Activated T-cell treated with anti-CD3 and anti-CD28 coated beads for 24 hours (primary cell): ENCODE results near the gene ATF7.
A peak's percentile ranks its signal among the peaks of the same experiment; 100 is the strongest.
"Not testable (repeated sequence)": the region's sequence is repeated elsewhere in the genome, so short reads cannot be mapped to it uniquely, and the experiment has no call there.

Experiments used
- DNase-seq: peaks from one replicate; pipeline ENCODE4 v3.0.0-alpha.2; 2020; ENCODE audit warnings: low read depth

ATF7 gene

DNA sequence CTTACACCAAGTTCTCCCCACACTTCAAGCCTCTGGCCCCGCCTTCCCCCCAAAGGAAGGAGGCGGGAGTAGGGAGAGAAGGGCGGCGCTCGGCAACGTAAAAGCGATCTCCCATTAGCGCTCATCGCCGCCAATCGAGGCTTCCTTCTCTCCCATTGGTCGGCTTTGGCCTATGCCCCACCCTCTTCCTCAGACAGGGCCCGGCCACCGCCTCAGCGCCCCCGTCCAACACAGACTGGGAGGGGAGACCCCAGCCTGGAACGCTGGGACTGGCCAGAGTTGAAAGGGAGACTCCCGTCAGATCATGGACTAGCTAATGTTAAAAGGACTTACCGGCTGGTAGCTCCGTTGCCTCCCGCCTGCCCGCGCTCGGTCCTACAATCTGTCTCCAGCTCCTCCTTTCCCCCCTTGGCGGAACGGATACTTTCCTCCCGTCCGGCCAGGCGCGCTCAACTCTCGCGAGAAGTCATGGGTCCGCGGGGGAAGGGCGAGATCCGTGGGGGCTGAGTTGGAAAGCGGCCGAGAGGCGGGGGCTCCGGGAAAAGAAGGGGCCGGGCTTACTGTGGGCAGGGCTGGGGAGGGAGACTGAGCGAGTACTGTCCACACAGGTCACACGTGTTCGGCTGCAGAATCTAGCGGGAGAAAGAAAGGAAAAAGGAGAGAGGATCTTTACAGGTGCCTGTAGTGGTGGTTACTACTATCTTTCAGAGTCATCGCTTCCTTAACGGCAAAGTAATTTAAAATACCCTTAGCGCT, at the start of gene ATF7:
Gene ATF7 (minus strand): TSS at position 437 of the 756 bp plus-strand sequence. CDS start 25,382 bp downstream, outside the sequence.
- peak; percentile 98 for DNase-seq

DNA sequence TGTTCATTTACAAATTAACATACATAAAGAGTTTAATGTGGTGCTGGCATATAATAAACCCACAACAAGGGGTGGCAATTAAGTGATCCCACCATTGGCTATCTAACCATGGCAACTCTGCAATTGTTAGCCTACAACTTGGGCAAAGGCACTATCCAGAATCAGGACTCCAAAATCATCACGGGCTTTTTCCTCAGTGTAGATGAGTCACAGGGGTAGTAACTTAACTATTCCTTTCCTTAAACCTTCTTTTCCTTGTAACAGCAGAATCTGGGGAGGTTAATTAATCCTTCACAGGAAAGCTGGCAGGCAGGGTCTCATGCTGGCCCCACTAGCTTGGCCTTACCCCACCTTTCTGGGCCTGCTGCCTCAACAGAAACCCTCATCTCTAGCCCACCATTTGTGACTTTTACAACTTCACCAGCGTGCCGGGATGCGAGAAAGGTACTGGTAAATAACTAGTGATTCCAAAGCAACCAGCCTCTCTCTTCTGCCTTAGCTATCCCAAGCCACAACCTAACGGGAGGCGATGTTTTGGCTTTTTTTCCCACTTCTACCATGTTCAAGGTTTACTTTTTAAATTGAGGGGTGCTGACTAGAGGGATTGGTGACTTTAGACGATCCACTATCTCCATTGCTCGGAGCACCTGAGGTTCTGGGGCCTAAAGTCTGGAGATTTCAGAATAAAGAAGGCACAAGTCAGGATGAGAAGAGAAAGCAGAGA, 49.0 kb upstream of the ATF7 start:
- no peak for DNase-seq

DNA sequence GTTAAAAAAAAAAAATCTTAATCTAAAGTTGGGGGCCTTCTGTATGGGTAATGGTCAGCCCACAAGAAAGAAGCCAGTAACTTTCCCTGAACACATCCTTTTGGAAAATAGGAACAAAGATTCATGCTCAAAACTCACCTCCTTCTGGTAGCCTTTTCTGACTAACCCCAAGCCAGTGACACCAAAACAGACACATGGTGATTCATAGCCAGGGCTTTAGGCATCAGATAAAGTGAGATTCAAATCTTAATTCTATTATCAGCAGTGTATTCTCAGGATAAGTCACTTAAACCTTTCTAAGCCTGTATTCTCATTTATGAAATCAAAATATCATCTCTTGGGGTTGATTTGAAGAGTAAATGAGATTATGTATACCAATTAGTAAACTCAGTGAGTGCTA, 44.8 kb upstream of the ATF7 start:
- no peak for DNase-seq

DNA sequence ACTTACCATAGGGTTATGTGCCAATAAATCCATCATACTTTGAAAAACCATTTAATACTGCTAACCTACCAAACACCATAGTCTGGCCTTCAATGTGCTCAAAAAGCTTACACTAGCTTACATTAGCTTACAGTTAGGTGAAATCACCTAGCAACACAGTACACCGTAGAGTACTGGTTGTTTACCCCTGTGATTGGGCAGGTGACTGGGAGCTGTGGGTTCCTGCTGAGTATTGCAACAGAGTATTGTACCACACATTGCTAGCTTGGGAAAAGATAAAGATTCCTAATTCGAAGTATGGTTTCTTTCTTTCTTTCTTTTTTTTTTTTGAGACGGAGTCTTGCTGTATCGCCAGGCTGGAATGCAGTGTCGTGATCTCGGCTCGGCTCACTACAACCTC, 44.1 kb upstream of the ATF7 start:
- DNase-seq, result no peak

DNA sequence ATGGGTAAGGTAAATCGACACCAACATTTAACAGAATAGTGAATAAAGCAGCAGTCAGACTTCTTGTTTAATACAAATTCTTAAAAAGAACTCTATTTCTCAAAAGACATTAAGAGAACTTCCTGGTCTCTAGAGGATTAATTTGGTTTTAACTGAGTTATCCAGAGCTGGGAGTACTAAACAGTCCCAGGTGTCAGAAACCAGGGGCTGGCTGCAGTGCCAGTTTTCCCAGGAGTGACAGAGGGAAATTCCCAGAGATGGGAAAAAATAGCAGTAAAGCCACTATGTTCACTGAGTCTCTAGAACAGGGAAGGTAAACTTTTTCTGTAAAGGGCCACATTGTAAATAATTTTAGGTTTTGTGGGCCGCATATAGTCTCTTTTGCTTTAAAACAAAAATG, 40.9 kb upstream of the ATF7 start:
- no peak for DNase-seq

DNA sequence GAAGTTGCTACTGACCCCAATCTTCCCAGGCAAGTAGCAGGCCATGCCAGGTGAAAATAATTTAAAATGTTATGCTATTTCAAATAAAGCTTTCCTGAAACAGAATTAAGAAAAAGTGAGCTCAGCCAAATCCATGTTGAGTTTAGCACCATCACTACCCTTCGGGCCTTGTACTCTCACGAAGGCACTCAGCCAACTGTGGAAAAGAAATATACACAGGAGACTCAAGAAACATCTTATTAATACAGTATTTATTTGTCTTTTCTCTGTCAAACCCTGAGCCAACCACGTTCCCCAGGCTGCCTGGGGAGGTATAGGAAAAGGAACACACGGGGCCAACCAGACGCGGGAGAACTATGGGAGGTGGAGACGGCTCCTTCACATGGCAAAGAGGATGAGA, 38.8 kb upstream of the ATF7 start:
- no peak for DNase-seq

DNA sequence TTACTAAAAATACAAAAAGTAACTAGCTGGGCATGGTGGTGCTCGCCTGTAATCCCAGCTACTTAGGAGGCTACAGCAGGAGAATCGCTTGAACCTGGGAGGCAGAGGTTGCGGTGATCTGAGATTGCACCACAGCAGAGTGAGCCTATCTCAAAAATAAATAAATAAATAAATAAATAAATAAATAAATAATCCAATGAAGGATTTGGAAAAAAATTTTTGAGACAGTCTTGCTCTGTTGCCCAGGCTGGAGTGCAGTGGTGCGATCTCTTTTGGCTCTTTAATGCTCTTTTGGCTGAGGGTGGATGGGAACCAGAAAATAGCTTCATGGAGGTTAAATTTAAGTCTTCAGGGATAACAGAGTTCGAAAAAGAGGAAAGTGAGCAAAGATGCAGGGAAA, 38.0 kb upstream of the ATF7 start:
- DNase-seq, result no peak

DNA sequence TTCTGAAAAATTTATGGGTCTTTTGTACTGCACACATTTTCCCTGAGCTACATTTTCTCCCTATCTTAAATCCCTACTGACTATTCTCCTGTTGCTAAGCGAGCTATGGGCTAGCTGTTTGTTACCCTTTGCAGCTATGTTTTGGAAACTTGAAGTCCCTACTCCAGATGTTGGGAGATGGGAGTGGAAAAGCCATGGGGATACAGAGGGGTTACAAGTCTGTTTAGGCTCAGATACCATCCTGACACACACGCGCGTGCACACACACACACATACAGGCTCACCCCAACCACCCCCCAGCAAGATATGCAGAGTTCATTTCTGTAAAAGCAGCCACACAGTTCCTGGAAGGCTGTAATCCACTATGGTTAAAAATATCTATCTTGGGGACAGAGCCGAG, 33.9 kb upstream of the ATF7 start:
- DNase-seq, result no peak

DNA sequence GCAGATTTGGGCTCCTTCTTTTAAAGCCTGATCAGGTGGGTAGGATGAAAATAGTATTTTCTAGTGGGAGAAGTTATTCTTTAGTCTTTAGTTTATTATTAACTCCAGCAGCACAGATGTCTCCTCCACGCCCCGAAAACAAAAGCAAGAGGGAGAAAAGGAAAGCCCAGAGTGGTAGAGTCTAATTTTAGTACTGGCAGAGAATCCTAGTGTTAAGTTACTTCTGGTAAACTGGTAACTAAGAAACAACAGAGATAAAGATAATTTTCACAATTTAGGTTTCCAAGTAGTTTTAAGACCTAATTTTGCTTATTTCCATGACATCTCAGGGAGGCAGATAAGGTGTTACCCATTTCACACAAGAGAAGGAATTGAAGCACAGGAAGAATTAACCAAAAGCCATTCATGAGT, 33.4 kb upstream of the ATF7 start:
- no peak for DNase-seq

DNA sequence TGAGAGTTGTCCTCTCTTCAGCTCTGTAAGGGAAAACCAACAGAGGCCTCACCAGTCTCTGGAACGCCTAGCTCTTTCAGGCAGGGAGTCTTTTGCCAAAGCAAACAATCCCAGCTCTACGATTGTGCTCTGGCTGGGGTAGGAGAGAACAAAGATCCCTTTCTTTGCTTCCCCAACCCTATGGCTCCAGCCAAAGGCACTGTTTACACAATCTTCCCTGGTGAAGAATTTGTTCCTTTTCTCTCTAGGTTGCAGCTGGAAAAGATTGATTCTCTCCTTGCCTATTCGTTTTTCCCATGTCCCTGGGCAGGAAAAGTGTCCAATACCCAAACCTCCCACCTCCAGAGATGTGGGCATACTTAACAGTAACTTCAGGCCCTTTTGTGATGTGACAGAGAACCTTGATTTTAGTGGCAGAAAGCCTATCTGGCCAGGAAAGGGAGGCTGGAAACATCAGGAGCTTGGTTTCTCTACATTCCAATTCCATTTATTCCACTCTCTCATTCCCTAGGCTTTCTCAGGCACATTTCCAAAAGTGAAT, 32.9 kb upstream of the ATF7 start:
- DNase-seq, result no peak

DNA sequence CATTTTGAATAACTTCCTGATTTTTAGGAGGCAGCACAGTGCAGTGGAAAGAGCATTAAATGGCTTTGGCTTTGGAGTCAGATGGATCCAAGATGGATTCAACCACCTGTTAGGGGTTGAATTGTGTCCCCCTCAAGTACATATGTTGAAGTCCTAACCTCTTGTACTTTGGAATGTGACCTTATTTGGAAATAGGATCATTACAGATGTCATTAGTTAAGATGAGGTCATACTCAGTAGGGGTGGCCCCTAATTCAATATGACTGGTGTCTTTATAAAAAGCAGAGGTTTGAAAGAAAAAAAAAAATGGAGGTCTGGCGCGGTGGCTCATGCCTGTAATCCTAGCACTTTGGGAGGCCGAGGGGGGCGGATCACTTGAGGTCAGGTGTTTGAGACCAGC, 30.9 kb upstream of the ATF7 start:
- no peak for DNase-seq

DNA sequence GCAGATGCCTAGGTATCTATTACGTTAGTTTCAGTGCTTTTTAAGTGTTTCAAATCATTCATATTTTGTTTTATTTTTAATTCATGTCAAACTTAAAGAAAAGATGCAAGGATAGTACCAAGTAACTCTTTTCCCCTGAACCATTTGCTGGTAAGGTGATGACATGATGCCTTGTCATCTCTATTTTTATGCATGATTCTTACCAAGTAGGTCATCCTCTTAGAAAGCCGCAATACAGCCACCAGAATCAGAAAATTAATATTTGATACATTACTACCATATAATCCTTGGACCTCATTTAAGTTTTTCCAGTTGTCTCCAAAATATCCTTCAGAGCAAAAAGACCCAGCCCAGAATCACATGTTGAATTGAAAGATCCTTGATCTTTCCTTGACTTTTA, 27.4 kb upstream of the ATF7 start:
- no peak for DNase-seq

DNA sequence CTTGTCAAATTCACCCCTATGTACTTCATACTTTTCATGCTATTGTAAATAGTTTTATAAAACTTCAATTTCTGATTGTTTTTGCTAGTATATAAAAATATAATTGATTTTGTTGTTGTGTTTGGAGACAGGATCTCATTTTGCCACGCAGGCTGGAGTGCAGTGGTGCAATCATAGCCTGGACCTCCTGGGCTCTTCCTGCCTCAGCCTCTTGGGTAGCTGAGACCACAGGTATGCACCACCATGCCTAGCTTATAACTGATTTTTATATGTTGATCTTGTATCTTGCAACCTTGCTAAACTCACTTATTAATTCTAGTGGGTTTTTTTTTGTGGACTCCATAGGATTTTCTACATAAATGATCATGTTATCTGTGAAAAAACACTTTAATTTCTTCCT, 26.2 kb upstream of the ATF7 start:
- DNase-seq, result no peak

DNA sequence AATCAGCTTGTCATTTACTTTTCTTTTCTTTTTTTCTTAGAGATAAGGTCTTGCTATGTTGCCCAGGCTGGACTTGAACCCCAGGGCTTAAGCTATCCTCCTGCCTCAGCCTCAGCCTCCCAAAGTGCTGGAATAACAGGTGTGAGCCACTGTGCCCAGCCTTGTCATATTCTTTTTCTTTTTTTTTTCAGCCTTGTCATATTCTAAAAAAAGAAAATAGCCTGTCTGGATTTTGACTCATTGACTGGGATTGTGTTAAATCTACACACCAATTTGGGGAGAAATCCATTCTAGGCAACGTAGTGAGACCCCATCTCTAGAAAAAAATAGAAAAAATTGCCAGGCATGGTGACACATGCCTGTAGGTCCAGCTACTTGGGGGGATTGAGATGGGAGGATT, 25.6 kb upstream of the ATF7 start:
- no peak for DNase-seq

DNA sequence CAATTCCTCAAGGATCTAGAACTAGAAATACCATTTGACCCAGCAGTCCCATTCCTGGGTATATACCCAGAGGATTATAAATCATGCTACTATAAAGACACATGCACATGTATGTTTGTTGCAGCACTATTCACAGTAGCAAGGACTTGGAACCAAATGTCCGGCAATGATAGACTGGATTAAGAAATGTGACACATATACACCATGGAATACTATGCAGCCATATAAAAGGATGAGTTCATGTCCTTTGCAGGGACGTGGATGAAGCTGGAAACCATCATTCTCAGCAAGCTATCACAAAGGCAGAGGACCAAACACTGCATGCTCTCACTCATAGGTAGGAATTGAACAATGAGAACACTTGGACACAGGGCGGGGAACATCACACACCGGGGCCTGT, 20.1 kb upstream of the ATF7 start:
- not testable (repeated sequence) for DNase-seq

DNA sequence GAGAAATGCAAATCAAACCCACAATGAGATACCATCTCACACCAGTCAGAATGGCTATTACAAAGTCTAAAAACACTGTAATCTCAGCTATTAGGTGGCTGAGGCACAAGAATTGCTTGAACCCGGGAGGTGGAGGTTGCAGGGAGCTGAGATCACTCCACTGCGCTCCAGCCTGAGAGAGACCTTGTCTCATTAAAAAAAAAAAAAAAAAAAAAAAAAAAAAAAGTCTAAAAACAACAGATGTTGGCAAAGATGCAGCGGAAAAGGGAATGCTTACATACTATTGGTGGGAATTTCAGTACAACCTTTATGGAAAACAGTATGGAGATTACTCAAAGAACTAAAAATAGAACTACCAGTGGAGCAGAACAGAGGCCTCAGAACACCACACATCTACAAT, 19.0 kb upstream of the ATF7 start:
- no peak for DNase-seq

DNA sequence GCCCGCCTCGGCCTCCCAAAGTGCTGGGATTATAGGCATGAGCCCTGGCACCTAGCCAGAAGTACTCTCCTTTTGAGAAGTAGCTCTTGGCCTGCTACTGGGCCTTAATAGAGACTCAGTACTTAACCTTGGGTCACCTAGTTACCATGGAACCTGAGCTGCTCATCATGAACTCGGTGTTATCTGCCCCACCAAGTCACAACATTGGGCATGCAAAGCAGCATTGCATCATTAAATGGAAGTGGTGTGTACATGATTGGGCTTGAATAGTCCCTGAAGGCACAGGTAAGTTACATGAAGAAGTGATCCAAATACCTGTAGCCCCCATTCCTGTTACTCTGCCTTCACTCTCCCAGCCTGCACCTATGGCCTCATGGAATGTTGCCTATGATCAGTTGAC, 18.0 kb upstream of the ATF7 start:
- no peak for DNase-seq

DNA sequence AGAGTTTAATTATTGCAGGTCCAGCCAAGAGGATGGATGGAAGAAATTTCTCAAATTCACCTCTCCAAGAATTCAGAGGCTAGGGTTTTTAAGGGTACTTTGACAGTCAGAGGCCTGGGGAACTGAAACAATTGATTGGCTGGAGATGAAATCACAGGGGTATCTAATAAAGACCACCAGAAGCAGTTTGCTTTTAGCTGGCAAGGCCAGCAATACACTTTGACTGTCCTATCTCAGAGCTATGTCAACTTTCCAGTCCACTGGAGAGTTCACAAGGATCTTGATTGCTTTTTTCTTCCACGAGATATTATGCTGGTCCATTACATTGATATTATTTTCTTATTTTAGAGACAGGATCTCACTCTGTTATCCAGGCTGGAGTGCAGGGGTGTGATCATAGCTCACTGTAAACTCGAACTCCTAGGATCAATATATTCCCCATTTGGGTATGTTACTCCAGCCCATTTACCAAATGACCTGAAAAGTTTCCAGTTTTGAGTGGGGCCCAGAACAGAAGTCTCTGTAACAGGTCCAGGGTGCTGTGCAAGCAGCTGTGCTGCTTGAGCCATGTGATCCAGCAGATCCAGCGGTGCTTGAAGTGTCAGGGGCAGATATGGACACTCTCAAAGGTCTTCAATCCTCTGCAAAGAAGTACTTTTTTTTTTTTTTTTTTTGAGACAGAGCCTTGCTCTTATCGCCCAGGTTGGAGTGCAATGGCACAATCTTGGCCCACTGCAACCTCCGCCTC, 17.2 kb upstream of the ATF7 start:
- DNase-seq, result no peak

DNA sequence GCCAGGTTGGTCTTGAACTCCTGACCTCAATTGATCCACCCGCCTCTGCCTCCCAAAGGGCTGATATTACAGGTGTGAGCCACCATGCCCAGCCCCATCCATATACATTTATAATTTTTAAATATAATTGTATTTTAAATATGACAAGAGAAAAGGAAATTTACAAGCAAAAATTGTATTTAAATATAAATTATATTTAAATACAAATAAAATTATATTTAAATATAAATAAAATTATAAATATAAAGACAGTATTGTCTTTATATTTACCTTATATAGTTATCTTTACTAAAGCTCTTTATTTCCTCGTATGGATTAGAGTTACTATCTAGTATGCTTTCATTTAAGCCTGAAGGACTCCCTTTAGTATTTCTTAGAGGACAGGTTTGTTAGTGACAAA, 11.9 kb upstream of the ATF7 start:
- no peak for DNase-seq

DNA sequence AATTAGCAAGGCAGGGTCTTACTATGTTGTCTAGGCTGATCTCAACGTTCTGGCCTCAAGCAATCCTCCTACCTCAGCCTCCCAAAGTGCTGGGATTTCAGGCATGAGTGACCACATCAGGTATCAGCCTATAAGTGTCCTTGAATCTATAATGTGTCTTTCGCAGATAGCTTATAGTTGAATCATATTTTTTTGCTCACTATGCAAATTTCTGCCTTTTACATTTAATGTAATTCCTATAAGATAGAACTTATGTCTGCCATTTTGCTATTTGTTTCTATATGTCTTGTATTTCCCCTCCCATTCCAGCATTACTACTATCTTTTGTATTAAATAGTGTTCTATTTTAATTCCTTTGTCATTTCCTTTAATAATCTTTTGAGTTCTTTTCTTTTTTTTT, 10.5 kb upstream of the ATF7 start:
- no peak for DNase-seq

DNA sequence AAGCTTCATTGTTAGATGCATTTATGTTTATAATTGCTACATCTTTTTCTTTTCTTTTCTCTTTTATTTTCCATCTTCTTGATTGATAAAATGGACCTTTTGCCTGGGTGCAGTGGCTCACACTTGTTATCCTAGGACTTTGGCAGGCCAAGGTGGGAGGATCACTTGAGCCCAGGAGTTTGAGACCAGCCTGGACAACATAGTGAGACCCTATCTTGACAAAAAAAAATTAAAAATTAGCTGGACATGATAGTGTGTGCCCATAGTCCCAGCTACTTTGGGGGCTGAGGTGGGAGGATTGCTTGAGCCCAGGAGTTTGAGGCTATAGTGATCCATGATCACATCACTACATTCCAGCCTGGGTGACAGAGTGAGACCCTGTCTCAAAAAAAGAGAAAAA, 9.5 kb upstream of the ATF7 start:
- not testable (repeated sequence) for DNase-seq

DNA sequence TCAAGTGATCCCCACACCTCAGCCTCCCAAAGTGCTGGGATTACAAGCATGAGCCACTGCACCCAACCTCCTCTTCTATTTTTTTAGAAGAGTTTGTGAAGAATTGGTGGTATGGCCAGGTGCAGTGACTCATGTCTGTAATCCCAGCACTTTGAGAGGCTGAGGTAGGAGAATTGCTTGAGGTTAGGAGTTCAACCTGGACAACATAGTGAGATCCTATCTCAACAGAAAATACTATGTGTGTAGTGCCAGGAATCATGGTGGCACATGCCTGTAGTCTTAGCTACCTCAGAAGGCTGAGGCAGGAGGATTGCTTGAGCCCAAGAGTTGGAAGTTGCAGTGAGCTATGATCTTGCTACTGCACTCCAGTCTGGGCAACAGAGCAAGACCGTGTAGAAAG, 5.5 kb upstream of the ATF7 start:
- no peak for DNase-seq

DNA sequence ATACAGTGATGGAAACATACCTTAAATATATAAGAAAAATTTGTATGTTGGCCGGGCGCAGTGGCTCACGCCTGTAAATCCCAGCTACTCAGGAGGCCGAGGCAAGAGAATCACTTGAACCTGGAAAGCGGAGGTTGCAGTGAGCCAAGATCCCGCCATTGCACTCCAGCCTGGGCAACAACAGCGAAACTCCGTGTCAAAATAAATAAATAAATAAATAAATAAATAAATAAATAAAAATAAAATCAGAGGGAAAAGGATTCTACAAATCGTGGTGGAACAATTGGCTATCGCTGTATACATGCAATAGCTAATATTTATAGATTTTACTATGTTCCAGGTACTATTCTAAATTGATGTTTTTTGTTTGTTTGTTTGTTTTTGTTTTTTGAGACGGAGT, 1.7 kb upstream of the ATF7 start:
- DNase-seq, result no peak
